ENCODE measurements around the gene PTPRN2. TPM values are rescaled to one million over a fixed set of nuclear protein-coding genes. Genes with fewer than 3 reads are reported as not detected.

PTPRN2 gene
- total RNA-seq, 1 donor from 2014 or later, result 1.8 TPM

GRCh38 chr7:157865351-157866165, 722.1 kb downstream of the PTPRN2 start:
- DNase-seq (no peak), ATAC-seq (ENCODE audit: low read depth) (no peak)
- Mint-ChIP-seq H3K9me3 (no peaks in the 10 kb centered on the region), H3K27me3 (no peaks in the 10 kb centered on the region), H3K36me3 (ENCODE audit: low read depth) (no peaks in the 10 kb centered on the region), H3K4me3 (no peak overlapping the region), H3K27ac (no peak overlapping the region), H3K4me1 (no peaks in the 10 kb centered on the region)
- ChIA-PET CTCF (no interaction called here), POLR2A (no interaction called here)
- intact Hi-C loops (cut with micrococcal nuclease), result no loop called here
- no peak for TF ChIP-seq CTCF (IDR thresholded peaks at IDR 0.05)

GRCh38 chr7:157864911-157865310, 722.7 kb downstream of the PTPRN2 start:
- Mint-ChIP-seq H3K27ac (no peak overlapping the region), H3K27me3 (no peaks in the 10 kb centered on the region), H3K36me3 (ENCODE audit: low read depth) (no peaks in the 10 kb centered on the region), H3K9me3 (no peaks in the 10 kb centered on the region), H3K4me3 (no peak overlapping the region), H3K4me1 (no peaks in the 10 kb centered on the region)
- DNase-seq (no peak), ATAC-seq (ENCODE audit: low read depth) (no peak)
- intact Hi-C loops (cut with micrococcal nuclease), result no loop called here
- ChIA-PET CTCF (no interaction called here), POLR2A (no interaction called here)
- TF ChIP-seq CTCF (IDR thresholded peaks at IDR 0.05), result no peak

GRCh38 chr7:157863906-157864810, 723.5 kb downstream of the PTPRN2 start:
- H3K27me3 Mint-ChIP-seq, result no peaks in the 10 kb centered on the region
- DNase-seq (no peak), ATAC-seq (ENCODE audit: low read depth) (no peak)
- H3K4me3 Mint-ChIP-seq, result no peak overlapping the region
- H3K36me3 Mint-ChIP-seq (ENCODE audit: low read depth), result no peaks in the 10 kb centered on the region
- no peaks in the 10 kb centered on the region for H3K9me3 Mint-ChIP-seq
- no peak for TF ChIP-seq CTCF (IDR thresholded peaks at IDR 0.05)
- no peak overlapping the region for H3K27ac Mint-ChIP-seq
- no peaks in the 10 kb centered on the region for H3K4me1 Mint-ChIP-seq
- CTCF ChIA-PET, result no interaction called here
- intact Hi-C loops (cut with micrococcal nuclease), result no loop called here
- POLR2A ChIA-PET, result no interaction called here

GRCh38 chr7:157863176-157863575, 724.4 kb downstream of the PTPRN2 start:
- DNase-seq (no peak), ATAC-seq (ENCODE audit: low read depth) (no peak)
- H3K27ac Mint-ChIP-seq, result no peak overlapping the region
- no peaks in the 10 kb centered on the region for H3K4me1 Mint-ChIP-seq
- no peaks in the 10 kb centered on the region for H3K36me3 Mint-ChIP-seq (ENCODE audit: low read depth)
- intact Hi-C loops (cut with micrococcal nuclease), result no loop called here
- no peak for TF ChIP-seq CTCF (IDR thresholded peaks at IDR 0.05)
- CTCF ChIA-PET, result no interaction called here
- H3K27me3 Mint-ChIP-seq, result no peaks in the 10 kb centered on the region
- H3K4me3 Mint-ChIP-seq, result no peak overlapping the region
- POLR2A ChIA-PET, result no interaction called here
- no peaks in the 10 kb centered on the region for H3K9me3 Mint-ChIP-seq

GRCh38 chr7:157862731-157863130, 724.9 kb downstream of the PTPRN2 start:
- H3K4me1 Mint-ChIP-seq, result no peaks in the 10 kb centered on the region
- ChIA-PET POLR2A (no interaction called here), CTCF (no interaction called here)
- no peaks in the 10 kb centered on the region for H3K36me3 Mint-ChIP-seq (ENCODE audit: low read depth)
- DNase-seq, result no peak
- no peak overlapping the region for H3K4me3 Mint-ChIP-seq
- H3K27ac Mint-ChIP-seq, result no peak overlapping the region
- H3K9me3 Mint-ChIP-seq, result no peaks in the 10 kb centered on the region
- no peaks in the 10 kb centered on the region for H3K27me3 Mint-ChIP-seq
- no peak for TF ChIP-seq CTCF (IDR thresholded peaks at IDR 0.05)
- no peak for ATAC-seq (ENCODE audit: low read depth)
- intact Hi-C loops (cut with micrococcal nuclease), result no loop called here
